Gastrocnemius medialis (tissue), 4 donors: ENCODE results near the gene CCDC169.

Experiments
- CTCF ChIP-seq, 5 experiments: fragments of 450-650 bp in 3 of 5; fragments of 200-600 bp in 2 of 5; sonication (generic) in 2 of 5; IDR thresholded peaks in 4 of 5; conservative IDR thresholded peaks in 1 of 5; 1 replicate in 4 of 5; 2 replicates in 1 of 5; pipeline ENCODE4 v1.5.1; 2016 to 2019; ENCODE audit warnings: antibody characterized with exemption in 5 of 5, mild to moderate bottlenecking in 3 of 5, moderate library complexity in 3 of 5
- POLR2A ChIP-seq, 2 donors: fragments of 450-650 bp; IDR thresholded peaks; one replicate each; pipeline ENCODE4 v1.6.1; 2017; ENCODE audit warnings: antibody characterized with exemption in 2 of 2, mild to moderate bottlenecking in 2 of 2, moderate library complexity in 2 of 2

- no peak for TF ChIP-seq CTCF (IDR thresholded peaks at IDR 0.05 in 4 of 5, conservative IDR thresholded peaks at IDR 0.05 in 1 of 5)
- no peak for TF ChIP-seq POLR2A (IDR thresholded peaks at IDR 0.05)
Observed at GRCh38 chr13:36332986-36333385, 35.4 kb upstream of the CCDC169 start.
